ENCODE results near the gene SYNDIG1L.

Gene SYNDIG1L

DNA sequence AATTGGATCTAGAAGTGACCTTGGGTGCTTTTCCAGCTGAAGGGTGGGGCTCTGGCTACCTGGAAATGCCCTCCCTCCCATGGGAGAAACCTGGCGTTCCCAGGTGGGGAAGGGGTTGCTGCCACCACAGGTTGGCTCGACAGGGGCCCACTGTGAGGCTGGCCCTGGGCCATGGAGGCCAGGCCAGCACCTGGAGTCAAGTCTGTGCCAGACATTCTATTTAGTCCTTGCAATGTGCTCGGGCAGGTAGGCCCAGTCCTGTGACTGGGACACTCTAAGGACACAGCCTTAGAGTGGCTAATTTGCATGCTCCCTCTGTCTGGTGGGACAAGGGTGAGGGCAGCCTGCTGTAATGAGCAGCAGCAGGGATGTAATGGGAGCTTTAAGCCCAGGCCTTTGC lies 65.8 kb downstream of the SYNDIG1L start:
- Histone ChIP-seq H3K4me1 (ENCODE audit: low read length) (no peaks in the 10 kb centered on the region), H3K9me2 (replicated peaks; ENCODE audit: insufficient read depth, low read length) (no peaks in the 10 kb centered on the region), H3K27me3 (replicated peaks; ENCODE audit: insufficient read depth, low read length) (no peaks in the 10 kb centered on the region), H3K79me2 (ENCODE audit: low read length) (no peaks in the 10 kb centered on the region), H3K4me3 (ENCODE audit: low read length) (no peak overlapping the region), H3K4me2 (ENCODE audit: low read depth, low read length) (no peak overlapping the region), H3K36me3 (replicated peaks; ENCODE audit: insufficient read depth, low read length) (no peaks in the 10 kb centered on the region), H3K9ac (ENCODE audit: low read length) (no peak overlapping the region), H4K20me1 (ENCODE audit: insufficient read depth, low read length) (no peaks in the 10 kb centered on the region), H3F3A (ENCODE audit: insufficient read depth, low read length) (no peaks in the 10 kb centered on the region), H2AFZ (ENCODE audit: low read length) (no peak overlapping the region), H3K9me3 (replicated peaks; ENCODE audit: insufficient read depth, low read length) (no peaks in the 10 kb centered on the region), H3K27ac (ENCODE audit: low read length) (no peak overlapping the region)
- DNase-seq = no peak
- TF ChIP-seq EZH2 (optimal IDR thresholded peaks at IDR 0.05; ENCODE audit: low read depth, low read length) = no peak
- no peak for TF ChIP-seq EZH2phosphoT487 (IDR thresholded peaks at IDR 0.05; ENCODE audit: low read length)
- TF ChIP-seq, protein P1, sequence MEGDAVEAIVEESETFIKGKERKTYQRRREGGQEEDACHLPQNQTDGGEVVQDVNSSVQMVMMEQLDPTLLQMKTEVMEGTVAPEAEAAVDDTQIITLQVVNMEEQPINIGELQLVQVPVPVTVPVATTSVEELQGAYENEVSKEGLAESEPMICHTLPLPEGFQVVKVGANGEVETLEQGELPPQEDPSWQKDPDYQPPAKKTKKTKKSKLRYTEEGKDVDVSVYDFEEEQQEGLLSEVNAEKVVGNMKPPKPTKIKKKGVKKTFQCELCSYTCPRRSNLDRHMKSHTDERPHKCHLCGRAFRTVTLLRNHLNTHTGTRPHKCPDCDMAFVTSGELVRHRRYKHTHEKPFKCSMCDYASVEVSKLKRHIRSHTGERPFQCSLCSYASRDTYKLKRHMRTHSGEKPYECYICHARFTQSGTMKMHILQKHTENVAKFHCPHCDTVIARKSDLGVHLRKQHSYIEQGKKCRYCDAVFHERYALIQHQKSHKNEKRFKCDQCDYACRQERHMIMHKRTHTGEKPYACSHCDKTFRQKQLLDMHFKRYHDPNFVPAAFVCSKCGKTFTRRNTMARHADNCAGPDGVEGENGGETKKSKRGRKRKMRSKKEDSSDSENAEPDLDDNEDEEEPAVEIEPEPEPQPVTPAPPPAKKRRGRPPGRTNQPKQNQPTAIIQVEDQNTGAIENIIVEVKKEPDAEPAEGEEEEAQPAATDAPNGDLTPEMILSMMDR (IDR thresholded peaks at IDR 0.05; ENCODE audit: low read length) = no peak

DNA sequence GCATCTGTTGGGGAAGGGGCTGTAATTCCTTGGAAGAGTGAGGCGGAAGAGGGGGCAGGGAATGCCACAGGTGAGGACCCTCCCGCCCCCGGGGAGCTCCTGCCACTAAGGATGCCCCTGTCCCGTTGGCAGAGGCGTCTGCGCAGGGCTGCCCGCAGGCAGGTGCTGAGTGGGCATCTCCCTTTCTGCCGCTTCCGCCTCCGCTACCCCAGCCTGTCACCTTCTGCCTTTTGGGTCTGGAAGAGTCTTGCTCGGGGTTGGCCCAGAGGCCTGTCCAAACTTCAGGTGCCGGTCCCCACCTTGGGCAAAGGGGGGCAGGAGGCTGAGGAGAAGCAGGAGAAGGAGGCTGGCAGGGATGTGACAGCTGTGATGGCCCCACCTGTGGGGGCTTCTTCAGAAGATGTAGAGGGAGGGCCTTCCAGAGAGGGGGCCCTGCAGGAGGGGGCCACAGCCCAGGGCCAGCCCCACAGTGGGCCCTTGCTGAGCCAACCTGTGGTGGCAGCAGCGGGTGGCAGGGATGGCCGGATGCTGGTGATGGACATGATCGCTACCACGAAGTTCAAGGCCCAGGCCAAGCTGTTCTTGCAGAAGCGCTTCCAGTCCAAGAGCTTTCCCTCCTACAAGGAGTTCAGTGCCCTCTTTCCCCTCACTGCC lies 67.7 kb downstream of the SYNDIG1L start:
- Histone ChIP-seq H3F3A (ENCODE audit: insufficient read depth, low read length) (no peaks in the 10 kb centered on the region), H2AFZ (ENCODE audit: low read length) (no peak overlapping the region), H3K4me2 (ENCODE audit: low read depth, low read length) (no peak overlapping the region), H3K79me2 (ENCODE audit: low read length) (no peaks in the 10 kb centered on the region), H3K9ac (ENCODE audit: low read length) (no peak overlapping the region), H3K4me3 (ENCODE audit: low read length) (no peak overlapping the region), H3K36me3 (replicated peaks; ENCODE audit: insufficient read depth, low read length) (no peaks in the 10 kb centered on the region), H3K27me3 (replicated peaks; ENCODE audit: insufficient read depth, low read length) (no peaks in the 10 kb centered on the region), H3K4me1 (ENCODE audit: low read length) (no peaks in the 10 kb centered on the region), H3K27ac (ENCODE audit: low read length) (no peak overlapping the region), H3K9me3 (replicated peaks; ENCODE audit: insufficient read depth, low read length) (no peaks in the 10 kb centered on the region), H3K9me2 (replicated peaks; ENCODE audit: insufficient read depth, low read length) (no peaks in the 10 kb centered on the region), H4K20me1 (ENCODE audit: insufficient read depth, low read length) (no peaks in the 10 kb centered on the region)
- DNase-seq = no peak
- TF ChIP-seq EZH2 (optimal IDR thresholded peaks at IDR 0.05; ENCODE audit: low read depth, low read length) (no peak), EZH2phosphoT487 (IDR thresholded peaks at IDR 0.05; ENCODE audit: low read length) (no peak)
- TF ChIP-seq, protein P1 (IDR thresholded peaks at IDR 0.05; ENCODE audit: low read length) = no peak

DNA sequence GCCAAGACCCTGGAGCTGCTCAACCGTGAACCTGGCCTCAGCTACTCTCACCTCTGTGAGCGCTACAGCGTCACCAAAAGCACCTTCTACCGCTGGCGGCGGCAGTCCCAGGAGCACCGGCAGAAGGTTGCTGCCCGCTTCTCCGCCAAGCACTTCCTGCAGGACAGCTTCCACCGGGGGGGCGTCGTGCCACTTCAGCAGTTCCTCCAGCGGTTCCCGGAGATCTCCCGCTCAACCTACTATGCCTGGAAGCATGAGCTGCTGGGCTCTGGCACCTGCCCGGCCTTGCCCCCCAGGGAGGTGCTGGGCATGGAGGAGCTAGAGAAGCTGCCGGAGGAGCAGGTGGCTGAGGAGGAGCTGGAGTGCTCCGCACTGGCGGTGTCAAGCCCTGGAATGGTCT lies 68.4 kb downstream of the SYNDIG1L start:
- H3K4me3 ChIP-seq (ENCODE audit: low read length) = no peak overlapping the region
- no peak overlapping the region for H3K9ac ChIP-seq (ENCODE audit: low read length)
- no peaks in the 10 kb centered on the region for H3K36me3 ChIP-seq (replicated peaks; ENCODE audit: insufficient read depth, low read length)
- H3K27me3 ChIP-seq (replicated peaks; ENCODE audit: insufficient read depth, low read length) = no peaks in the 10 kb centered on the region
- TF ChIP-seq, protein P1 (IDR thresholded peaks at IDR 0.05; ENCODE audit: low read length) = no peak
- TF ChIP-seq EZH2phosphoT487 (IDR thresholded peaks at IDR 0.05; ENCODE audit: low read length) (no peak), EZH2 (optimal IDR thresholded peaks at IDR 0.05; ENCODE audit: low read depth, low read length) (no peak)
- H3K9me2 ChIP-seq (replicated peaks; ENCODE audit: insufficient read depth, low read length) = no peaks in the 10 kb centered on the region
- H3K27ac ChIP-seq (ENCODE audit: low read length) = no peak overlapping the region
- no peaks in the 10 kb centered on the region for H3F3A ChIP-seq (ENCODE audit: insufficient read depth, low read length)
- DNase-seq = no peak
- no peaks in the 10 kb centered on the region for H4K20me1 ChIP-seq (ENCODE audit: insufficient read depth, low read length)
- no peak overlapping the region for H2AFZ ChIP-seq (ENCODE audit: low read length)
- H3K9me3 ChIP-seq (replicated peaks; ENCODE audit: insufficient read depth, low read length) = no peaks in the 10 kb centered on the region
- no peaks in the 10 kb centered on the region for H3K4me1 ChIP-seq (ENCODE audit: low read length)
- no peak overlapping the region for H3K4me2 ChIP-seq (ENCODE audit: low read depth, low read length)
- no peaks in the 10 kb centered on the region for H3K79me2 ChIP-seq (ENCODE audit: low read length)
